NOMO-1 treated with dmso at 0.1 percent for 144 hours (cell line): ENCODE results near the gene HTR5A.
A peak's percentile ranks its signal among the peaks of the same experiment; 100 is the strongest.
"Not testable (repeated sequence)": the region's sequence is repeated elsewhere in the genome, so short reads cannot be mapped to it uniquely, and the experiment has no call there.

Source experiments
- DNase-seq: peaks from one replicate; lab custom pipeline; 2025; ENCODE audit not compliant: unreplicated experiment; lab: John Stamatoyannopoulos, UW

The HTR5A gene

DNA sequence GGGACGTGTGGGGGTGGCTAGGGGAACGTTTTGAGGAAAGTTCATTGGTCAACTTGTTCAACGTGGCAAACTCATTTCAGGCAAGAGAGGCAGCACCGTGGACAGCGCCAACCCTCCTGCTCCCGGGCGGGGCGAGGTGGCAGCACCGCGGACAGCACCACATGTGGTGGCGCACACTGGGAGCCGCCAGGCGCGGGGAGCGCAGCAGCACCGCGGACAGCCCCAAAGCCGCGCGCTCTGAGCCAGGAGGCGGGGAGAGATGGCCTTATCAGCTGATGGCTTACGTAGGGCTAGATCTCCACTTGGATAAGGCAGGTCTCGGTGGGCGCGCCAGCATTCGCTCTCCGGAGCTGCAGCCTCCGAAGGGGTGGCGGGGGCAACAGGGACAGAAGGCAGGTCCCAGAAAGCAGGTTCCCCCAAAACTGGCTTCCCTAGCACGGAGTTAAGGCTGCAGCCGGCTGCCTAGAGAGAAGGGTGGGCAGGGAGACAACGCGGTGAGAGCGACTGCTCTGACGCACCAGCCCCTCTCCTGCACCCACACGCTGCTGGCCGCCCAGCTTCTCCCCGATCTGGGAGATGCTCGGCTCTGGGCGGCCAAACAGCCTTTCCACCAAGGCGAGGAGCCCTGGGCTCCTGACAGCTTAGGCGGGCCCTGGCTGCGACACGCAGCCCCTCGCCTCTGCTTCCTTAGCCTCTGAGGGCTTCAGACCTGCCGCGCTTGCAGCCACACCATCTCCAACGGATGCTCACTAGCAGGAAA is at the start of gene HTR5A:
Gene HTR5A, plus strand, starts transcription at position 333 of the 760 bp plus-strand sequence. CDS start 576 bp downstream, outside the sequence.
- DNase-seq, result peak; percentile 36

DNA sequence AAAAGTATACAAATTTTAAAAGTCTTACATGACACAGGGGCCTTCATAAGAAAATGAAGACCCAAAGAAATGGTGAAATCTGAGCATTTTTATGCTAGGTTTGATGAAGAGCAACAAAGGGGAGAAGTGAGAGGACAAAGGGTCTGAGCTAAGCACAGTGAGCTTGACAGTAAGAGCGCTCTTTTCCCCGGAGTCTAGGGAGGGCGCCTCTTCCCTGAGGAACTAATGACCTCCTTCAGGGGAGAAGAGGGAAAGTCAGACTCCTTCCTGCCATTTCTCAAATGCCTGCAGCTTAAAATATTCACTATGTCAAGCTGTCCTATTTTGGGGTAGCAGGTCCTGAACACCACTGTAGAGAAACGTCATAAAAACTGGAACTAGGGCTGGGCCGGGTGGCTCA is 49.1 kb upstream of the HTR5A start:
- no peak for DNase-seq

DNA sequence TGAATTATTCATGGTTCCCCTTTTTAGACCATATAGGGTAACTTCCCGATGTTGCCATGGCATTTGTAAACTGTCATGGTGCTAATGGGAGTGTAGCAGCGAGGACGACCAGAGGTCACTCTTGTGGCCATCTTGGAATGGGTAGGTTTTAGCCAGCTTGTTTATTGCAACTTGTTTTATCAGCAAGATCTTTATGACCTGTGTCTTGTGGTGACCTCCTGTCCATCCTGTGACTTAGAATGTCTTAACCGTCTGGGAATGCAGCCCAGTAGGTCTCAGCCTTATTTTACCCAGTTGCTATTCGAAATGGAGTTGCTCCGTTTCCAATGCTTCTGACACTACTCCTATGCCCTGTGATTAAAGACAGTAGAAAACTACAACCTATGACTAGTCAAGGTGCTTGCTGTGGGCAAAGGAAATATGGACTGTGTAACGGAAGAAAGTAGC is 48.4 kb upstream of the HTR5A start:
- no peak for DNase-seq

DNA sequence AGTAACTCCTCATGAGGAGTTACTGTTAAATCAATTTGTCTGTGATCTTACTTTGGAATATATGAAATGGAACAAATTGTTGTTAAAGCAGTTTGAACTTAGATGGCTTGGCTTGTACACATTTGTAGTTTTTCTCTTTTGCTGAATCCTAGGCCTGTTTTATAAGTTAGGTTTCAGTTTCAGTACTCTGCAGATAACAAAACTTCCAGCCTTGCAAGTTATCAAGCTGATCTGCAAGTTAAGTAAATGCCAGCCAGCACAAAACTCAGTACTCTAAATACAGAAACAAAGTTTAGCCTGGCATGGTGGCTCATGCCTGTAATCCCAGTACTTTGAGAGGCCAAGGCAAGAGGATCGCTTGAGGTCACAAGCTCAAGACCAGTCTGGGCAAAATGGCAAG is 42.2 kb upstream of the HTR5A start:
- DNase-seq, result no peak

DNA sequence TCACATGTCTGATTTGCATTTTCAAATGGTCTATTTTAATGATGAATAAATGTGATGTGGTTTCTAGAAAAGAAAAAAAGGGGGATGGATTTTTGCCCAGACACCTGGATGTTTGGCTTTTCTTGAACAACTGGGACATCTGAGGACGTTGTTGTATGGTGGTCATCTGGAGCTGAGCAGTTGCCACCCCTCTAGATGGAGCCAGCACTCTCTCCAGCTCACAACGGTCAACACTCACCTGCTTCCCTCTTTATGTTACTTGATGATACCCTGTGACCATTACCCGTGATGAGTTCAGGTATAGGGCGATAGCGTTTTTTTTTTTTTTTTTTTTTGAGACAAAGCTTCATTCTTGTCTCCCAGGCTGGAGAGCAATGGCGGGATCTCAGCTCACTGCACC is 37.1 kb upstream of the HTR5A start:
- DNase-seq, result no peak

DNA sequence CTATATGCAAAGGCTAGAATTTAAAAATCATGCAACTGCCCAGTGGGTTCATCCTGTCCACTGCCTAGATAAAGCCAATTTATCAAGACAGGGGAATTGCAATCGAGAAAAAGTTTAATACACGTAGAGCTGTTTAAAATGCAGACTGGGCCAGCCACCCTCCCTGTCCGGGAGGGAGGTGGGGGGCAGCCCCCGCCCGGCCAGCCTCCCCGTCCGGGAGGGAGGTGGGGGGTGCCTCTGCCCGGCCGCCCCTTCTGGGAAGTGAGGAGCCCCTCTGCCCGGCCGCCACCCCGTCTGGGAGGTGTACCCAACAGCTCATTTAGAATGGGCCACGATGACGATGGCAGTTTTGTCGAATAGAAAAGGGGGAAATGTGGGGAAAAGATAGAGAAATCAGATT is 35.6 kb upstream of the HTR5A start:
- not testable (repeated sequence) for DNase-seq

DNA sequence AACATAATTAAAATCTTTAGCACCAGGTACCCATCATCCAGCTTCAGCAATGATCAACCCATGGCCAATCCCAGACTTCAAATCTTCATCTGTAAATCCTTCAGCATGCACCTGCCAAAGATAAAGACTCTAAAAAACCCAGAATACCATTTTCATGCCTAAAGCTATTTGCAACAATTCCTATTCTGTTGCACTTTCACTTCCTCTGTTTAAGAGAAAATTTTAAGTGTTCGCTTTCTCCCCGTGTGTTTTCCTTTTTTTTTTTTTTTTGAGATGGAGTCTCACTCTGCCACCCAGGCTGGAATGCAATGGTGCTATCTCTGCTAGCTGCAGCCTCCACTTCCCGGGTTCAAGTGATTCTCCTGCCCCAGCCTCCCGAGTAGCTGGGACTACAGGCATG is 31.8 kb upstream of the HTR5A start:
- no peak for DNase-seq

DNA sequence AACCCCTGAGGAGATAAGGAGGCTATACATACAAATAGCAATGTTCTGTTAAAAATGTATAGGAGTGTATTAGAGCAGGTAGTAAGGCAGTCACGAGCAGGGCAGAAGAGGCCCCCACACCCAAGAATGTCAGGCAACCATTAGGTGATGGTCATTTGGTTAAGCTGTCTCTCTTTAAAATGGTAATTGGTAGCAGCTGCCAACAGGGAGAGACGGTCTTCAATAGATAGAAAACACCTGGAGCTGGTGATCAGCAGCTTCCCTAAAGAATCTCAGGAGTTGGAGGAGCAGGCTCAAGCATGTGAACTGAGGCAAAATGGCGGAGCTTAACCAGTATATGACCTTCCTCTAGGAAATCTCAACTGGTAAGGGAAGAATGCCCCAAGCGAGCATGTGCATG is 26.4 kb upstream of the HTR5A start:
- no peak for DNase-seq

DNA sequence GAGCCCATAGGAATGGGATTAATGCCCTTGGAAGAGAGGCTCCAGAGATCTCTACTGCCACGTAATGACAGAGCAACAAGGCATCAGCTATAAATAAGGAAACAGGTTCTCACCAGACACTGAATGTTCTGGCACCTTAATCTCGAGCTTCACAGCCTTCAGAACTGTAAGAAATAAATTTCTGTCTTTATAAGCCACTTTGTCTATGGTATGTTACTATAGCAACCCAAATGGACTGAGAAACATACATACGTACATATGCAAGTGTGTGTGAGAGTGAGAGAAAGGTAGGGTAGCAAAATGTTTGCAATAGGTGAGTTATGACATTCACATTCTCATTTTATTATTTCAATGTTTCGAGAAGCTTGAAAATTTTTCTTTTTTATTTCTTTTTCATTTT is 22.1 kb upstream of the HTR5A start:
- DNase-seq, result no peak

DNA sequence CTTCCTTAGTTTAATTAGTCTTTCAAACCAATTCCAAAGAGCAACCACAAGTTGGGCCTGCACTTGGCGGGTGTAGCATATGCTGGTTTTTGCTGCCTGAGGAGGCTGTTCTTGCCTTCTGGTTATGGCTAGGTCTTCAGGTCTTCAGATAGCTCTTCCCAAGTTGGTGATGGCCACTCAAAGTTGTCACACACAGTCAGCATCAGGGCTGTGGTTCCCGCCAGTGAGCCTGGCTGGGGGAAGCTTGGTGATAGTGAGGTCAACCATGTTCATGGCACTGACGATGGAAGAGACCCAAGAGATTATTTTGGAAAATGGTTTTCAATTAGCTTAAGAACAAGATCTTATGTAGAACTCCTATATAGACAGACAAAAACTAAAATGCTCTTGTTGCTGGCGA is 18.8 kb upstream of the HTR5A start:
- no peak for DNase-seq

DNA sequence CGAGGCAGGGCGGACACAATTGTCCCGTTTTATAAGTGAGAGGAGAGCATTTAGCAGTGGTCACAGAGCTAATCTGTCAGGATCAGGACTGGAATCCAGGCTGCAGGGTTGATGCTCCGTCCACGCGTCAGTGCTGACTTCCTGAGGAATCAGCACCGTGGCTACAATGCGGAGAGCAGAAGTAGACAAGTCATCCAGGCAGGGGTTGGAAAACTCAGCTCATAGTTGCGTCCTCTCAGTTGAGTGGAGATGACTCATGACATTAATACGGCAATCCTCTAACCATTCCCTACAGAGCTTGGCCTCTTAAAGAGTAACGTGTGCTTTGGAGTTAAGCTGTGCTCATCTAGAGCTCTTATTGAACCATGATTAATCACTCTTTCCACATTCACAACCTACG is 17.1 kb upstream of the HTR5A start:
- no peak for DNase-seq

DNA sequence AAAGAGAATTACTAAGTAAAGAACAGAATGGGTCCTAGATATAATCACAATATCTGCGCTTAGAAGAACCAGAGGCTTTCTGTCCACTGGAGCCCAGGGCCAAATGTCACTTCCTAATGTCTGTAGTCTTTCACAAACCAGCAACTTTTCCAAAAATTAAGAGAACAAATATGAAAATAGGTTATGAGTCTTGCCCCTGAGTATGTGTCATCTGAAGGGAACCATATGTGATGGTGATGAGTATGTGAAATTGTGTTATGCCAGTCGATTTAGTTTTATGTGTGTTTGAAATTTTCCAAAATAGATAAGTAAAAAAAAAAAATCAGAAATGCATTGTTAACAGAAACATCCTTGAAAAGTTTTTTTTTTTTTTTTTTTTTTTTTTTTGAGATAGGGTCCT is 15.4 kb upstream of the HTR5A start:
- DNase-seq, result no peak

DNA sequence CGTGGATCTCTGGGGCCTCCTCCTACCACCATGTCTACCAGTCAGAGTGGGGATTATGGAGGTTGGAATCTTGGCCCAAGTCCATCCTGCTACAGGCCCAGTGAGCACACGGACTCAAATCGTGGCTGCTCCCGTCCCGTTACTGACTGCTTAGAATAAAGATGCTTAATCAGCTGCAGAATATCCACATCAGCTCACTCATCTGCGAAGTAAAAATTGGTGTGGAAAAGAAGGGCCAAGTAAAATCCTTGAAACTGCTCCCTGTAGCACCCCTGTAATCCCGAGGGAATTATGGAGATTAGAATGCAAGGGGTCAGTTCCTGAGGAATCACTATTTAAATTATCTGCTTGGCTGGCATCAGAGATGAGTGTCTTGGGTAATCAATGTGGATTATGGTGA is 13.0 kb upstream of the HTR5A start:
- no peak for DNase-seq

DNA sequence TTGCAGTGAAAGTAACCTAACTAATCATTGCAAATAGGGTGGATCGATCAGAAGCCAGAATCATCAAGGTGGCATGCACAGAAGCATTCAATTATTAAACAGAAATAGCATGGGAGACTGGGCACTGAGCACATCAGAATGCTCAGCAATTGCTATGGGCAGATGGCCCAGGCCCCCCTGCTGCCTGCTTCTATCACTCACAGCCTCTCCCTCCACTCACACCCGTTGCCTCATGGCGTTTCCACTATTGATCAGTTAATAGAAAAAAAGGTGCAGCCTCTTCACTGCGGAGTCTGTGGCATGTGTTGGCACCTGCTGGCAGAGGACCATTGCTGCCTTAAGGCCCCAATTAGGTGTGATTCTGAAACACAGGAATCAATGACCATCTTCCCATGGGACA is 11.2 kb upstream of the HTR5A start:
- DNase-seq, result no peak

DNA sequence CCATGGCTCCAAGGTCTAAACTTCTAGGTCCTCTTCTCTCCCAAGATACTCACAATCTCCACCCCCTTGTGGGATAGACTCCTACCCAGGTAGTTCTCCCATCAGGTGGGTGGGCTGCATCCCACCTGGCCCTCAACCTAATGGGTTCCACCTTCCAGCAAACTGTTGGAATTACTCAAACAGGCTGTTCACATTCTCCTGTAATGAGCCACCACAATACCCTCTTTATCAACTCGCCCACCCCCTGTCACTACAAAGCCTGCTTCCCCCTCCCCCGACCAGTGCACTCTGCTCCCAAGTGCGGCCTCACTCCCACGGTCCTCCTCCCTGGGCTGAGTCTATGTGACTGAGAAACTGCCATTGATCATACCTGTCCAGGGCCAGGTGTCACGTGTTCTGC is 10.4 kb upstream of the HTR5A start:
- DNase-seq, result no peak

DNA sequence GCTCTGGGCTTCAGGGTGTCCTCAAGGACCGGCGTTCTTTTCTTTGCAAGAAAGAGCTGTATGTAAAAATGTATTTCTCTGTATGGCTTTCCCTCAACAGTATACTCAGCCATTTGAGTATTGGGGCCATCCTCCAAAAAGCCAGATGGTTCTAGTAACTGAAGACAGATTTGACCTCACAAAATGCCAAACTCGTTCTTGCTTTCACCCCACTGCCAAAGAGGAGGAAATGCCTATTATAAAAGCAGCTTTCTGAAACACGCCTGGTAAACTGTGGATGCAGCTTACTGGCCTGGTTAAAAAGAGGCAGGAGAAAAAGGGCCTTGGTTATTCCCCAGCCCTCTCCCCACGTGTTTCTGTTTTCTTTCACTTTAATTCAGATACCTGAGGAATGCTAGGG is 7.7 kb upstream of the HTR5A start:
- DNase-seq, result no peak

DNA sequence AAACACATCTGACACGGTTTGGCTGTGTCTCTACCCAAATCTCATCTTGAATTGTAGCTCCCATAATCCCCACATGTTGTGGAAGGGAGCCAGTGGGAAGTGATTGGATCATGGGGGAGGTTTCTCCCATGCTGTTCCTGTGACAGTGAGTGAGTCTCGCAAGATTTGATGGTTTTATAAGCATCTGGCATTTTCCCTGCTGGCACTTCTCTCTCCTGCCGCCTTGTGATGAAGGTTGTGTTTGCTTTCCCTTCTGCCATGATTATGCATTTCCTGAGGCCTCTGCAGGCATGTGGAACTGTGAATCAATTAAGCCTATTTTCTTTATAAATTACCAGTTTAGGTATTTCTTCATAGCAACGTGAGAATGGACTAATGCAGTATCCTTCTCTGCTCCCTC is 5.9 kb upstream of the HTR5A start:
- no peak for DNase-seq

DNA sequence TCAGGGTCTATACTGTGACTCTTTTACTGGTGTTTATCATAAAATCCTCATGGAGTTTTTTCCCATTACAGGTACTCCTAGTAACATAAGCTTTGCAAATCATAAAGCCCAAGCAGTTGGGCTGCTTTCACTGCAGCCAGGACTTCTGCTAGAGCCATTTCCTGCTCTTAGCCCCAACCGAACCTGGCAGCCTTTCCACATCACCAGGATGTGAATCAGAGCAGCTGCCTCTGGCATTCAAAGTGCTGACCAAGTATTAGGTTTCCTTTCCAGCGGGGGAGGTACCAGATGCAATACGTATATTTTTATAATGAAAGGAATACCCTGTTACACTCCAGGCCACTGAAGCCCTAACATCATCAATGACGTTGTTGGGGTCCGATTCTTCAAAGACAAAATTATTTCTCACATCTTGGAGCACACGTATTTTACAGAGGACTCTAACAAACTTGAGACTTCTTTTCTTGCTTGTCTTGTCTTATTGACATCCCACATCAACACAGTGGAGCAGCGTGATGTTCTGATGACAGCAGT is 3.6 kb upstream of the HTR5A start:
- no peak for DNase-seq

DNA sequence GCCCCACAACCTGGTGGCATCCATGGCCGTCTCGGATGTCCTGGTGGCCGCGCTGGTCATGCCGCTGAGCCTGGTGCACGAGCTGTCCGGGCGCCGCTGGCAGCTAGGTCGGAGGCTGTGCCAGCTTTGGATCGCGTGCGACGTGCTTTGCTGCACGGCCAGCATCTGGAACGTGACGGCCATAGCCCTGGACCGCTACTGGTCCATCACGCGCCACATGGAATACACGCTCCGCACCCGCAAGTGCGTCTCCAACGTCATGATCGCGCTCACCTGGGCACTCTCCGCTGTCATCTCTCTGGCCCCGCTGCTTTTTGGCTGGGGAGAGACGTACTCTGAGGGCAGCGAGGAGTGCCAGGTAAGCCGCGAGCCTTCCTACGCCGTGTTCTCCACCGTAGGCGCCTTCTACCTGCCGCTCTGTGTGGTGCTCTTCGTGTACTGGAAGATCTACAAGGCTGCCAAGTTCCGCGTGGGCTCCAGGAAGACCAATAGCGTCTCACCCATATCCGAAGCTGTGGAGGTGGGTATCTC is 1.1 kb downstream of the HTR5A start:
- DNase-seq, result no peak

DNA sequence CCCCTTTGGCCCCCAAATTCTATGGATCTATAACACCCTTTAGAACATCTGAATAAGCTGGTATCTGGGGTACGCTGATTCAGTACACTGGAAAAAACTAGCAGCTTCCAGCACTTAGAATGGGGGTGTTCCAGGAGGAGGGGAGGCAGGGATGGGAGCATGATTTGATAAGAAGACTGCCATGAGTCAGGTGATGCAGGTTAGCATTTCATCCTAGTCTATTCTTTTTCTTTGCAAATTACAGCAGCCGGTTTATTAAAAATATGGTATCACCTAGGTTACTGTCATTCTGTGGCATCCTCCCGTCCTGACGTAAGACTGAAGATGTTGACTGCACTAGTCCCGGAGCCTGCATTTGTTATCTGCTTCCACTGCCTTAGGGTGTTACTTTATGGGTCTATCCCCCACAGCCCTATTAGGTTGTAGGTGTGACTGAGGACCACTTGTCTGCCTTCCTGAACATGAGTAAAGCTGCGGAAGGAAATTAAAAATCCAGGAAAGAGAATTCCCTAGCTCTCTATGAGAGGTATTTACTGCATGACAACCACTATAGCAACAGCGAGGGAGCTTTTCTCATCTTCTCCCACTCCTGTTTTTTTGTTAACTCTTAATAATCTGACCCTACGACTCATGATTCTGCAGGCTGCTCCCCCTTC is 1.9 kb downstream of the HTR5A start:
- no peak for DNase-seq

DNA sequence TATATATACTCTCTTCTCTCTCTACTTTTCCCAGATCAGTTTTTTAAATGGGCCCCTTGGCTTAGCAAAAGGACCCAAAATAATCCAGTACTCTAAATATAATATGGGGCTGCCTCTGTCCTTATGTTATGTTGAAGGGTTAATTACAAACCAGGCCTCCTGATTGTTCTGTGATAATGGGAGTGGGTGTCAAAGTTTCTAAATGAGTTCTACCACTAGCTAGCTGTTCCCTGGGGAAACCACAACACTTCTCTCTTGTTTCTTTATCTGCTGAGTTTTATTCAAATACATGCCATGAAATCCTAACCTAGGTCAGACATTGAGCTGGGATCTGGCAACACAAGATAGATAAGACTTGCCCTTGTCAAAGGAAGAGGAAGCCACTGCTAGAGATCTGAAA is 3.8 kb downstream of the HTR5A start:
- DNase-seq, result no peak

DNA sequence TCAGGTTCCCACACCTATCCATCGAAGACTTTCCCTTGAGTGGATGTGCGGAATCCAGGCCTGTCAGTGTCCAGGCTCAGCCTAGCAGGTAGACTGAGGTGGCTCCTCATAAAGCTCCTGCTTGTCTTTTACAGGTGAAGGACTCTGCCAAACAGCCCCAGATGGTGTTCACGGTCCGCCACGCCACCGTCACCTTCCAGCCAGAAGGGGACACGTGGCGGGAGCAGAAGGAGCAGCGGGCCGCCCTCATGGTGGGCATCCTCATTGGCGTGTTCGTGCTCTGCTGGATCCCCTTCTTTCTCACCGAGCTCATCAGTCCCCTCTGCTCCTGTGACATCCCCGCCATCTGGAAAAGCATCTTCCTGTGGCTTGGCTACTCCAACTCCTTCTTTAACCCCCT is 13.9 kb downstream of the HTR5A start:
- no peak for DNase-seq
